Endothelial cell (in vitro differentiated cells): ENCODE results near the gene PDS5B. TPM values are rescaled to one million over a fixed set of nuclear protein-coding genes. Genes with fewer than 3 reads are reported as not detected.

ENCODE experiments used
- DNase-seq: peaks from one replicate; pipeline ENCODE4 v3.0.0; 2021; ENCODE audit warnings: low spot score
- H3K27ac Mint-ChIP-seq: one replicate; pipeline ENCODE4 v1.8.0; 2021; ENCODE audit warnings: mixed read lengths, inconsistent platforms; ENCODE audit not compliant: unreplicated experiment
- H3K27me3 Mint-ChIP-seq: one replicate; pipeline ENCODE4 v1.8.0; 2021; ENCODE audit warnings: mild to moderate bottlenecking, moderate library complexity, mixed read lengths, inconsistent platforms; ENCODE audit not compliant: unreplicated experiment
- H3K36me3 Mint-ChIP-seq: one replicate; pipeline ENCODE4 v1.8.0; 2021; ENCODE audit warnings: mild to moderate bottlenecking, low read depth, mixed read lengths, inconsistent platforms; ENCODE audit not compliant: unreplicated experiment
- H3K4me1 Mint-ChIP-seq: one replicate; pipeline ENCODE4 v1.8.0; 2021; ENCODE audit warnings: mild to moderate bottlenecking, mixed read lengths, inconsistent platforms; ENCODE audit not compliant: unreplicated experiment
- H3K4me3 Mint-ChIP-seq: one replicate; pipeline ENCODE4 v1.8.0; 2021; ENCODE audit warnings: mild to moderate bottlenecking, mixed read lengths, inconsistent platforms; ENCODE audit not compliant: unreplicated experiment
- H3K9me3 Mint-ChIP-seq: one replicate; pipeline ENCODE4 v1.8.0; 2021; ENCODE audit warnings: mixed read lengths, inconsistent platforms; ENCODE audit not compliant: unreplicated experiment
- total RNA-seq: library from RNA; stranded (reverse); fragmentation: NEBNext Ultra II Directional; extraction: Animal tissue kit (Norgen Biotek cat#: 25700); gene quantifications from one replicate; pipeline ENCODE4 v1.2.1, GENCODE V29; 2021; ENCODE audit not compliant: unreplicated experiment
- TF ChIP-seq, protein P1 (sequence below): fragments of 200-600 bp; sonication (generic); IDR thresholded peaks from one replicate; pipeline ENCODE4 v1.5.0; 2021; ENCODE audit warnings: antibody characterized with exemption; ENCODE audit not compliant: unreplicated experiment

The PDS5B gene
- total RNA-seq, 1 donor from 2014 or later, result 72.3 TPM

DNA sequence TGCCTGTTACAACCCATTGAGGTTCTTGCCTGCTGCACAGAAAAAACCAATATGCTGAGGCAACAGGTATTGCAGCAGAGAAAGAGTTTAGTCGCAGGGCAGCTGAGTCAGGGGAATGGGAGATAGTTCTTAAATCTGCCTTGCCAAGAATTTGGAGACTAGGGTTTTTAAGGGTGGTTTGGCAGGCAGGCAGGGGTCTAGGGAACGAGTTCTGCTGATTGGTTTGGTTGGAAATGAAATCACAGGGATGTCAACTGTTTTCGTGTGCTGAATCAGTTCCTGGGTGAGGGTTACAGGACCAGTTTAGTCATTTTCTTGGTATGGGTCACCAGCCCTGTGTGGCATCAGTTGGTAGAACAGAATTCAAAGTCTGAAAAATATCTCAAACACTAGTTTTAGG lies 36.6 kb downstream of the PDS5B start:
- Mint-ChIP-seq H3K4me1 (peaks cover 6% of the 10 kb centered on the region), H3K36me3 (peaks cover 9% of the 10 kb centered on the region), H3K27me3 (no peaks in the 10 kb centered on the region), H3K4me3 (no peak overlapping the region), H3K27ac (no peak overlapping the region), H3K9me3 (no peaks in the 10 kb centered on the region)
- no peak for DNase-seq
- TF ChIP-seq, protein P1, sequence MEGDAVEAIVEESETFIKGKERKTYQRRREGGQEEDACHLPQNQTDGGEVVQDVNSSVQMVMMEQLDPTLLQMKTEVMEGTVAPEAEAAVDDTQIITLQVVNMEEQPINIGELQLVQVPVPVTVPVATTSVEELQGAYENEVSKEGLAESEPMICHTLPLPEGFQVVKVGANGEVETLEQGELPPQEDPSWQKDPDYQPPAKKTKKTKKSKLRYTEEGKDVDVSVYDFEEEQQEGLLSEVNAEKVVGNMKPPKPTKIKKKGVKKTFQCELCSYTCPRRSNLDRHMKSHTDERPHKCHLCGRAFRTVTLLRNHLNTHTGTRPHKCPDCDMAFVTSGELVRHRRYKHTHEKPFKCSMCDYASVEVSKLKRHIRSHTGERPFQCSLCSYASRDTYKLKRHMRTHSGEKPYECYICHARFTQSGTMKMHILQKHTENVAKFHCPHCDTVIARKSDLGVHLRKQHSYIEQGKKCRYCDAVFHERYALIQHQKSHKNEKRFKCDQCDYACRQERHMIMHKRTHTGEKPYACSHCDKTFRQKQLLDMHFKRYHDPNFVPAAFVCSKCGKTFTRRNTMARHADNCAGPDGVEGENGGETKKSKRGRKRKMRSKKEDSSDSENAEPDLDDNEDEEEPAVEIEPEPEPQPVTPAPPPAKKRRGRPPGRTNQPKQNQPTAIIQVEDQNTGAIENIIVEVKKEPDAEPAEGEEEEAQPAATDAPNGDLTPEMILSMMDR, result no peak

GRCh38 chr13:32624441-32624840 lies 38.2 kb downstream of the PDS5B start:
- H3K27ac Mint-ChIP-seq, result no peak overlapping the region
- H3K36me3 Mint-ChIP-seq, result peaks cover 9% of the 10 kb centered on the region

GRCh38 chr13:32627793-32628192 lies 41.5 kb downstream of the PDS5B start:
- H3K4me3 Mint-ChIP-seq, result no peak overlapping the region
- peak overlapping the region; percentile 1 for H3K27ac Mint-ChIP-seq
- H3K4me1 Mint-ChIP-seq, result peaks cover 27% of the 10 kb centered on the region
- H3K36me3 Mint-ChIP-seq, result no peaks in the 10 kb centered on the region
- H3K27me3 Mint-ChIP-seq, result no peaks in the 10 kb centered on the region
- no peaks in the 10 kb centered on the region for H3K9me3 Mint-ChIP-seq
- TF ChIP-seq, protein P1, result no peak
- no peak for DNase-seq

More at GRCh38 chr13:32624441-32624840, 38.2 kb downstream of the PDS5B start:
- H3K9me3 Mint-ChIP-seq, result no peaks in the 10 kb centered on the region
- peaks cover 6% of the 10 kb centered on the region for H3K4me1 Mint-ChIP-seq
- no peaks in the 10 kb centered on the region for H3K27me3 Mint-ChIP-seq
- TF ChIP-seq, protein P1, result no peak
- no peak for DNase-seq
- no peak overlapping the region for H3K4me3 Mint-ChIP-seq

- H3K36me3 Mint-ChIP-seq, result no peaks in the 10 kb centered on the region
- no peak overlapping the region for H3K4me3 Mint-ChIP-seq
- no peaks in the 10 kb centered on the region for H3K27me3 Mint-ChIP-seq
- H3K9me3 Mint-ChIP-seq, result no peaks in the 10 kb centered on the region
- peaks cover 37% of the 10 kb centered on the region for H3K4me1 Mint-ChIP-seq
- TF ChIP-seq, protein P1, result no peak
- DNase-seq, result no peak
- H3K27ac Mint-ChIP-seq, result no peak overlapping the region
Observed at GRCh38 chr13:32629313-32629712, 43.1 kb downstream of the PDS5B start.

DNA sequence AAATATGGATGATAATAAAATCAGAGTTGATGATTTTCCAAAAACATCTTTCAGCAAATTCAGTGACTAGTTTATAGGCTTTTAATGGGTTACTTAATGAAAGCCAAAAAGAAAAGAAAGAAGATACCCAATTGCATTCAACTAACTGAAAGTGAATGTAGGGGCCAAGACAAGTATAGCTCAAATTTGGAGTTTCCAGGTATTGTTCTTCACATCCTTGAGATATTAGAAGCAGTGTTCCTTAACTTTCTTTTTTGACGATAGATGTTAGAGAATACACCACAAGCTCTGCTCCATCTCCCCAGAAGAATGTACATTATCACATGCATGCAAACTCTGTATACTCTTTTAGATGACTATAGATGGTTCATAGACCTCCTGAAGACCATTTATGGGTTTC lies 43.6 kb downstream of the PDS5B start:
- Mint-ChIP-seq H3K4me3 (peak overlapping the region; percentile 26), H3K27ac (no peak overlapping the region), H3K36me3 (no peaks in the 10 kb centered on the region), H3K4me1 (peaks cover 37% of the 10 kb centered on the region), H3K9me3 (no peaks in the 10 kb centered on the region), H3K27me3 (no peaks in the 10 kb centered on the region)
- no peak for DNase-seq
- TF ChIP-seq, protein P1, result no peak
